NCI-H748 (cell line): Measurements from ENCODE around the gene RNF11.

Source experiments
- DNase-seq: peaks from one replicate; lab custom pipeline; 2025; ENCODE audit not compliant: unreplicated experiment; lab: John Stamatoyannopoulos, UW

The RNF11 gene

DNA sequence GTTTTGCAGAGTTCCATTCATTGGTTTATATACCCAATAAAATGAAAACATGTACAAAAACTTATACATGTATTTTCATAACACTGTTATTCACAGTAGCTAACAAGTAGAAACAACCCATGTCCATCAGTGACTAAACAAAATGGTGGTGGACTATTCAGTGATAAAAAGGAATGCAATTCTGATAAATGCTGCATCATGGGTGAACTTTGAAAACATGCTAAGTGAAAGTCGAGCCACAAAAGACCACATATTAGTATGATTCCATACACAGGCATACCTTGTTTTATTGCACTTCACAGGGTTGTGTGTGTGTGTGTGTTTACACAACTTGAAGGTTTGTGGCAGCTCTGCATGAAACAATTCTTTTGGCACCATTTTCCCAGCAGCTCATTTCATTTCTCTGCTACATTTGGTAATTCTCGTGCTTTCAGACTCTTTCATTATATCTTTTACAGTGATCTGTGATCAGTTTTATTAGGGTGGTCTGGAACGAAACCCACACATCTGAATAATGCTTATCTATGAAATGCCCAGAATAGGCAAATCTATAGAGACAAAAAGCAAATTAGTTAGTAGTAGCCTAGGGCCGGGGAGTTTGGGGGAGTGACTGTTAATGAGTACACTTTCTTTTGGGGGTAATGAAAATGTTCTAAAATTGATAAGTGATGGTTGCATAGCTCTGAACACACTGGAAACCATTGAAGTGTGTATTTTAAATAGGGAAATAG lies 27.2 kb downstream of the RNF11 start:
- no peak for DNase-seq

DNA sequence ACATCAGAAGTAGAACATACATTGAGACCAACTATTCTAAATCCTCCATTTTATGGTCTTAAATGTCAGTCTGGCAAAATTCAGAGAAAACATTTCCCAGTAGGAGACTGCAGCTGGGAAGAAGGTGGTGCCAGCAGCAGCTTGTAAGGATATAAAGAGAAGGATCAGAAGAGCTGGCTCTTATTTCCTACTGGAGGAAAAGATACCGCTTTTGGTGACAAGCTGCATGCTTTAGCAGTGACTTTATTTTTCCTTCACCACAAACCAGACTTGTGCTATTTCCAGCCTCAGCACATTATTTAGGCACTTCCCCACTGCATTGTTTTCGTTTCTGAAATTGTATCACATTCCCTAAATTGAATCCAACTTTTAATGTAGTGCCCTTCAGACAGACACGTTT lies 28.4 kb downstream of the RNF11 start:
- no peak for DNase-seq

DNA sequence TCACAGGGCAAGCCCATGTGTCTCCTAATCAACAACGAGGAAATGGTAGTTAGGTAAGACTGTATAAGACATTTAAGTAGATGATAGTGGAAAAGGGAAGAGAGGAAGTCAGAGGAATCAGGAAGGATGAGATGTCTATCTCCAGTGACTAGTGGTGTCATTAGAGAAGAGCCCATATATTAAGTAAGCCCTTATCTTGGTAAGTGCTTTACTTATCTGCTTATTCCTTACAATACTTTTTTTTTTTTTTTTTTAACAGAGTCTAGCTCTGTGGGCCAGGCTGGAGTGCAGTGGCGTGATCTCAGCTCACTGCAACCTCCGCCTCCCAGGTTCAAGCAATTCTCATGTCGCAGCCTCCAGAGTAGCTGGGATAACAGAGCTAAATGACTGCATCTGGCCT lies 29.5 kb downstream of the RNF11 start:
- no peak for DNase-seq

DNA sequence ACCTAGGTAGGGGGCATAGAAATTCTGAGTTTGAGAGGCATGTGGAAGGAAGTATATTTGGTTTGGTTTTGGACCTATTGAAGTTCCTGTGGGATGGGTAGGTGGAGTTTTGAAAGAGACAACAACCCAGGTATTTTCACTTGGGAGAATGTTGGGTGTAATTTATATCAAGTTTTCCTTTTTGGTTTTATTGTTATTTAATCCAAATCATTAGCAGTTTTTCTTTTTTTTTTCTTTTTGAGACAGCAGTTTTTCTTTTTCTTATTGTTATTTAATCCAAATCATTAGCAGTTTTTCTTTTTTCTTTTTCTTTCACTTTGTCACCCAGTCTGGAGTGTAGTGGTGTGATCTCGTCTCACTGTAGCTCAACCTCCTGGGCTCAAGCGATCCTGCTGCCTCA lies 30.1 kb downstream of the RNF11 start:
- no peak for DNase-seq

DNA sequence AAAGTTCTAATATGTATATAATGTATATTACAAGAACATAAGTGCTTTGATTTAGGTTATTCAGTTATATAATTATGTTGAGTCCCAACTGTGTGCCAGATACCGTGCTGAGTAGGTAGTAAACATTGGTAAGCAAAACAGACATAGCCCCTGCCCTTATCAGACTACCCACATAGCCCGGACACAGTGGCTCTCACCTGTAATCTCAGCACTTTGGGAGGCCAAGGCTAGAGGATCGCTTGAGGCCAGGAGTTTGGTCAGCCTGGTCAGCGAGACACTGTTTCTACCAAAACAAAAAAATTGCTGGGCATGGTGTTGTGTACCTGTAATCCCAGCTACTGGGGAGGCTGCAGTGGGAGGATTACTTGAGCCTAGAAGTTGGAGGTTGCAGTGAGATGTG lies 30.7 kb downstream of the RNF11 start:
- DNase-seq = no peak

DNA sequence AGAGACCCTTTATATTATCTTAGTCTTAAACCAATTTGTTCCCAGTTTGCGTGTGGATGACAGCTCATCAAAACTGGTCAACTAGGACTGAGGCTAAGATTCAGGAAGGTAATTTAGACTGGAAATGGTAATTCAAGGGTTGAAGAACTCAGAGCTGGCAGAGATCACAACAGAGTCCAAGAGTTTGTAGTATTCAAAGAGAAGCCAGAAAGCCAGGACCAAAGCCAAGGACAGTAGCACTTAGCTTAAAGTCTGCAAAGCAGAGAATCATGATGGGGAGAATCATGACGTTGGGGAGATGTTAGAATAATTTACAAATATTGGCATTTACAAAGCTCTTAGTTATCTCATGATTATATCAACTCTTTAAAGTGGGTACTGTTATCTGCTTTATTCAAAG lies 32.6 kb downstream of the RNF11 start:
- DNase-seq = no peak

- DNase-seq = no peak
Observed at GRCh38 chr1:51270751-51271150, 34.7 kb downstream of the RNF11 start.

GRCh38 chr1:51272916-51273315 lies 36.8 kb downstream of the RNF11 start:
- DNase-seq = no peak

DNA sequence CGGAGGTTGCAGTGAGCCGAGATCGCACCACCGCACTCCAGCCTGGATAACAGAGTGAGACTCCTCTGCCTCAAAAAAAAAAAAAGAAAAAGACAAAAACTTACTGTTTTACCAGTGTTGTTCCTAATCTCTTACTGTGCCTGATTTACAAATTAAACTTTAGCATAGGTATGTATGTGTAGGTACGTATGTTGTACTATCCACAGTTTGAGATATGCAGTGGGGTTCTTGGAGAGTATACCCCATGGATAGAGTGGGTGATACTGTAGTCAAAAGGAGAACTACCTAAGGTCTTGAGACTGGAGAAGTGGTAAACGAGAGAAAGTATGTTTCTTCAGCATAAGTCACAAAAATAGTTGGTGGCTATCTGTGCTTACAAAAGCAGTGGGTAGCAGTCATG lies 38.6 kb downstream of the RNF11 start:
- no peak for DNase-seq

DNA sequence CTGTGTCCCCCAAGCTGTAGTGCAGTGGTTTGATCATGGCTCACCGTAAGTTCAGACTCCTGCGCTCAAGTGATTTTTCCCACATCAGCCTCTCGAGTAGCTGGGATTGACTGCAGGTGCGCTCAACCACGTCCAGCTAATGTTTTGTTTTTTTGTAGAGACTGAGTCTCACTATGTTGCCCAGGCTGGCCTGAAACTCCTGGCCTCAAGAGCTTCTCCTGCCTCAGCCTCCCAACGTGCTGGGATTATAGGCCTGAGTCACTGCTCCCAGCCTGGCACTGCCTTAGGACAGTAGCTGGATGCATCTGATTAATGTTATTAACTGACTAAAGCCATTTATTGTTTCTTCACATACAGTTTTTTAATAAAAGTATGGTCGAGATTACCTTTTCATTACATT lies 40.2 kb downstream of the RNF11 start:
- DNase-seq = no peak

DNA sequence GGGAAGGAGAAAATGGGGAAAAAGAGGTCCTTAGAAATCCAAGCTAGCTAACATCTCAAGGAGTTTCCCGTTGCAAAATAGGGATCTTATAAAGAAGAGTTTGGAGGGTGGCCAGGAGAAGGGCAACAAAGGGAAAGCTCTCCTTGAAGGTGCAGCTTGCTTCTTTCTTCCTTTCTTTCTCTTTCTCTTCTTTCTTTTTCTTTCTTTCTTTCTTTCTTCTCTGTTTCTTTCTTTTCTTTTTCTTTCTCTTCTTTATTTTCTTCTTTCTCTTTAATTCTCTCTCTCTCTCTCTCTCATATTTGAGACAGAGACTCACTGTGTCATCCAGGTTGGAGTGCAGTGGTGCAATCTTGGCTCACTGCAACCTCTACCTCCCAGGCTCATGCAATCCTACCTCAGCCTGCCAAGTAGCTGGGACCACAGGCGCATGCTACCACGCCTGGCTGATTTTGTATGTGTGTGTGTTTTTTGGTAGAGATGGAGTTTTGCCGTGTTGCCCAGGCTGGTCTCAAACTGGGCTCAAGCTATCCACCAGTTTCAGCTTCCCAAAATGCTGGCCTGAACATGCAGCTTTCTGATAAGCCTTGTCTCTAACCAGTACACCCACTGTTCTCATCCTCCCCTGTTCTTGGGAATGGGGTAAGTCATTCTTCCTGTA lies 44.4 kb downstream of the RNF11 start:
- no peak for DNase-seq

DNA sequence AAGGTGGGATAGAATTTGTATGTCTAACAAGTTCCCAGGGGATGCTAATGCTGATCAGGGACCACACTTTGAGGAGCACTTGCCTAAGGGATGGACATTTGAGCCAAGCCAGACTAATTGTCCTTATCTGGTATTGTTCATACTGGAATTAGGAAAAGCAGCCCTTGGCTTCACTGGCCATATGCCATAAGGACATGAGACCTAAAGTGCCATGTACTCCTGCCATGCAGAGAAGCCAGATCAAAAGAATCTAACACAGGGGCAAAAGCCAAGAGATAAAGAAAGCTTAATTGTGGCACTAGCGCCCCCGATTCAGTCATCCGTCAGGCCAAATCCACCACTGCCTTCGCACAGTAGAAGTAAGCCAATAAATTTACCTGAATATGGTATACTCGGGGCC lies 45.7 kb downstream of the RNF11 start:
- DNase-seq = no peak

- DNase-seq = no peak
Observed at GRCh38 chr1:51282605-51283004, 46.5 kb downstream of the RNF11 start.

DNA sequence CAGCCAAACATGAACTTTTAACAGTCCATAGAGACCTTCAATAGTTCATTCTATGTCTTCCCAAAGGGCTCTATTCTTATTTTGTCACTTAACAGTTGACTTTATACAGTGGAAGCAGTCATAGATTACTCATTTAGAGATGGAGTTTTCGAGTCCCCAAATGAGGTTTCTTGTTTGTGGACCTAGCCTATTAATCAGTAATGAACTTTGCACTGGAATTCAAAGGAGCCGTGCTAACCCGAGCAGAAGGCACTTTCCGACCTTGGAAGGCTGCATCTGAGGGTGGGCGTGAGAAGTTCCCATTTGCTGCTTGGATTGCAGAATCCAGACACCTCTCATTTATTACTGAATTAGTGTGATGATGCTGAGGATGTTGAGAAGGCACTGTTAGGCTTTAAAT lies 47.9 kb downstream of the RNF11 start:
- no peak for DNase-seq

GRCh38 chr1:51284487-51284954 lies 48.4 kb downstream of the RNF11 start:
- peak; percentile 20 for DNase-seq

DNA sequence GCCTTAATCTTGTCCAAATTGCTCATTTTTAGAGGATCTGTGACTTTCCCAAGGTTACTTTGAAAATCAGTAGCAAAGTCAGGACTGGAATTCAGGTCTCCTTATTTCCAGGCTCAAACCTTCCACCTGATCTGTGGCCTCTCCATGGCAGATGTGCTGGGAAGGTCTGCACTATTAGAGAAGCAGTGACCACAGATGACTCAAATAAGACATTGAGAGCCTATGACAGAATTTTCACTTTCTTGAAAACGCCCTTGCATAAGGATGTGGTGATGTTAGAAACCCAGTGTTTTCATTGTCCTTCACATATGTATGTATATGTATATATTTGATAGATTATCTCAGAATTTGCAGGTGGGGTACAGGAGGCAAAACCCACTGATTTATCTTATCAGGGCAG lies 49.0 kb downstream of the RNF11 start:
- DNase-seq = no peak

DNA sequence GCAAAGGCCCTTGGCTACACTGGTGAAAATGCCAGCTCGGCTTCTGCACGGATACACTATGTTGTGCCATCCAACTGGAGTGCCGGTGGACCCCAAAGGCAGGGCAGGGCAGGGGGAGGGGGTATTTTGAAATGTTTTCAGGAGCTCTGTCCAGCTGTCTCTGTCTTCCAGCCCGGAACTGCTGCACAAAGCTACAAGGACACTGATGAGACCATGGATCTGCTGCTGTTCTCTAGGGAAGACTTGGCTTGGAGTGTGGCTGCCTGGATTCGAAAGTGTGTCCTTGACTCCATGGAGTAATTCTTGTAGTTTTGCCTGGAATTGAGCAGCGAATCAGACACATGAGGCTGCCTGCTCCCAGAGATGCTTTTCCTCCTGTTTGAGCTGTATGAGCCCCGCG lies 51.9 kb downstream of the RNF11 start:
- no peak for DNase-seq

- no peak for DNase-seq
Observed at GRCh38 chr1:51288578-51288977, 52.5 kb downstream of the RNF11 start.

- DNase-seq = no peak
Observed at GRCh38 chr1:51289676-51290488, 53.8 kb downstream of the RNF11 start.

- no peak for DNase-seq
Observed at GRCh38 chr1:51290489-51290847, 54.4 kb downstream of the RNF11 start.

- no peak for DNase-seq
Observed at GRCh38 chr1:51293898-51294515, 57.9 kb downstream of the RNF11 start.
